Colonic mucosa (tissue), 4 donors: Measurements from ENCODE around the gene FKBP6. TPM values are rescaled to one million over a fixed set of nuclear protein-coding genes. Genes with fewer than 3 reads are reported as not detected.
"Not testable (repeated sequence)": the region's sequence is repeated elsewhere in the genome, so short reads cannot be mapped to it uniquely, and the experiment has no call there.

Source experiments
- DNase-seq: peaks from one replicate; pipeline ENCODE4 v3.0.0-alpha.2; 2020
- H3K27ac ChIP-seq: fragments of 200-600 bp; one replicate; pipeline ENCODE4 v1.8.0; 2021
- H3K27me3 ChIP-seq: fragments of 200-600 bp; one replicate; pipeline ENCODE4 v1.8.0; 2021
- H3K36me3 ChIP-seq: fragments of 200-600 bp; one replicate; pipeline ENCODE4 v1.8.0; 2021
- H3K4me1 ChIP-seq: fragments of 200-600 bp; one replicate; pipeline ENCODE4 v1.8.0; 2021; ENCODE audit warnings: mild to moderate bottlenecking
- H3K4me3 ChIP-seq: fragments of 200-600 bp; one replicate; pipeline ENCODE4 v1.8.0; 2021
- H3K9ac ChIP-seq, 2 donors: one replicate each; pipeline ENCODE4 v1.7.0; 2013; ENCODE audit warnings: control low read depth in 2 of 2, low read depth in 2 of 2, low read length in 2 of 2
- H3K9me3 ChIP-seq: fragments of 200-600 bp; one replicate; pipeline ENCODE4 v1.8.0; 2021
- CTCF ChIP-seq: fragments of 200-600 bp; IDR thresholded peaks from one replicate; pipeline ENCODE4 v1.8.0; 2022; ENCODE audit warnings: antibody characterized with exemption, mild to moderate bottlenecking
- intact Hi-C: fragments of 100-400 bp; cut with DNase I; formaldehyde crosslinking; loops from one replicate; pipeline ENCODE4 v1.14.1; 2022
- total RNA-seq, 2 donors: library from RNA; stranded (reverse); fragmentation: NEBNext Ultra II Directional in 1 of 2; extraction: Animal tissue kit (Norgen Biotek cat#: 25700) in 1 of 2; gene quantifications; one replicate each; pipeline ENCODE4 v1.2.1, GENCODE V29; 2021
- donor health status: healthy.
- donor health status: DM: no; HTN: no; CAD: no.
- donor health status: DM: no; HTN: no; CAD: no.

The FKBP6 gene
- total RNA-seq, 2 donors from 2014 or later = not detected

DNA sequence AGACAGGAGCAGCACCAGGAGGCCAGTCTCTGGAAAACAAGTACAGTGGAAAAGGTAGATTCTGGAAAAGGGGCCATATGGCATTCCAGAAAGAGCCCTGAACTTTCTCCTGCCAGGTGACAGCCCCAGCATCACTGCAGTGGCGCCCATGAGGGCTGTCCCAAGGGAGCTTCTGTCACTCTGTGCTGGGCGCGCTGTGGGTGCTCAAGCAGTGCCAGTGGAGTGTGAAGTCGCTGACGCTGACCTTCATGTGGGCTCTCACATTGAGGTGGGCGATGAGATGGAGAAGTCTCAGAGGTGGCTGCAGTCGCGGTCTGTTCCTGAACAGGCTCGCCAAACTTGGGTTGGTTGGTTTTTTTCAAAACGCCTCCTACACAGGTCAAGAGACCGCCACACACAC, 38.2 kb downstream of the FKBP6 start:
- no peak for DNase-seq
- no peaks in the 10 kb centered on the region for H3K36me3 ChIP-seq
- intact Hi-C loops = no loop called here
- H3K9me3 ChIP-seq = no peaks in the 10 kb centered on the region
- no peaks in the 10 kb centered on the region for H3K4me1 ChIP-seq
- TF ChIP-seq CTCF = no peak
- H3K9ac ChIP-seq = no peak overlapping the region
- H3K27ac ChIP-seq = no peak overlapping the region
- H3K27me3 ChIP-seq = no peaks in the 10 kb centered on the region
- H3K4me3 ChIP-seq = no peak overlapping the region

- Histone ChIP-seq H3K9ac (no peak overlapping the region), H3K9me3 (no peaks in the 10 kb centered on the region), H3K36me3 (no peaks in the 10 kb centered on the region), H3K27ac (no peak overlapping the region), H3K4me3 (no peak overlapping the region), H3K4me1 (no peaks in the 10 kb centered on the region), H3K27me3 (no peaks in the 10 kb centered on the region)
- intact Hi-C loops = no loop called here
- no peak for TF ChIP-seq CTCF
- DNase-seq = no peak
These were observed 39.0 kb downstream of the FKBP6 start for GRCh38 chr7:73366990-73367389.

DNA sequence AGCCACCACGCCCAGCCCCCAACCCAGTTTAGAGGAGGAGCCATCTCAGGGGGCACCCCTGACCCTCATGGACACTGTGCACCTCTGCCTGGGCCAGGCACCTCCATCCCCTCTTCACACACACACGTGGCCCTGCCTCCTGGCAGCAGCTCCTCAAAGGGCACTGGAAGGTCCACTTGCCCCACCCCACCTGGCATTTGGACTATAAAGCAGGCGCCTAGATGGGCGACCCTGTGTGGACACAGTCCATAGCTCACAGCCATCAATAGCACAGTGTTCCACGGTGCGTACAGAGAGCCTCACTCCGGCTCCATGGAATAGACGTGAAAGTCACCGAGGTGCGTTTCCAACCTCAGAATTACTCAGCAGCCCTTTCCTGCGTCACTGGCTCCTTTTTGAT, 41.0 kb downstream of the FKBP6 start:
- no peak for DNase-seq
- TF ChIP-seq CTCF = no peak
- H3K27ac ChIP-seq = no peak overlapping the region

GRCh38 chr7:73369622-73370021, 41.7 kb downstream of the FKBP6 start:
- TF ChIP-seq CTCF = no peak
- intact Hi-C loops = no loop called here
- H3K36me3 ChIP-seq = no peaks in the 10 kb centered on the region

More for the DNA sequence above, 41.0 kb downstream of the FKBP6 start:
- Histone ChIP-seq H3K4me1 (no peaks in the 10 kb centered on the region), H3K9me3 (no peaks in the 10 kb centered on the region), H3K4me3 (no peak overlapping the region), H3K36me3 (no peaks in the 10 kb centered on the region), H3K9ac (no peak overlapping the region), H3K27me3 (no peaks in the 10 kb centered on the region)
- intact Hi-C loops = no loop called here

DNA sequence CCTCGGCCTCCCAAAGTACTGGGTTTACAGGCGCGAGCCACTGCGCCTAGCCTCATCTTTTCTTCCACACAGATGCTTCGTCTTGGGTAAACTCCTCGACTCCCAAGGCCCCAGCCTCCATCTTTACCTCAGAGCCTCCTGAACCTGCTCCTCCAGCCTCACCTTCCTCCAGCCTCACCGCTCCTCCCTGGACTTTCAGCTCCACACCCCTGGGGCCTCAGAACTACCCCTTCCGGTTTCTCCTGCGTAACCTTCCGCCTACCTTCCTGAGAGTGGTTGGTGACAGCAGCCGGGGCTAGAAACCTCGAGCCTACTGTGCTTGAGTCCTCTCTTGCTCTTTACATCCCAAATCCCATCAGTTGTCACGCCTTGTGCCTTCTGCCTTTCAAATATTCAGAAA, 45.8 kb downstream of the FKBP6 start:
- intact Hi-C loops = no loop called here
- Histone ChIP-seq H3K4me3 (no peak overlapping the region), H3K27me3 (peaks cover 12% of the 10 kb centered on the region), H3K27ac (no peak overlapping the region), H3K36me3 (no peaks in the 10 kb centered on the region), H3K9ac (no peak overlapping the region), H3K9me3 (no peaks in the 10 kb centered on the region), H3K4me1 (no peaks in the 10 kb centered on the region)
- DNase-seq = no peak
- no peak for TF ChIP-seq CTCF

More at GRCh38 chr7:73369622-73370021, 41.7 kb downstream of the FKBP6 start:
- Histone ChIP-seq H3K9me3 (no peaks in the 10 kb centered on the region), H3K4me1 (no peaks in the 10 kb centered on the region), H3K27ac (no peak overlapping the region), H3K9ac (no peak overlapping the region), H3K27me3 (no peaks in the 10 kb centered on the region), H3K4me3 (no peak overlapping the region)
- no peak for DNase-seq

DNA sequence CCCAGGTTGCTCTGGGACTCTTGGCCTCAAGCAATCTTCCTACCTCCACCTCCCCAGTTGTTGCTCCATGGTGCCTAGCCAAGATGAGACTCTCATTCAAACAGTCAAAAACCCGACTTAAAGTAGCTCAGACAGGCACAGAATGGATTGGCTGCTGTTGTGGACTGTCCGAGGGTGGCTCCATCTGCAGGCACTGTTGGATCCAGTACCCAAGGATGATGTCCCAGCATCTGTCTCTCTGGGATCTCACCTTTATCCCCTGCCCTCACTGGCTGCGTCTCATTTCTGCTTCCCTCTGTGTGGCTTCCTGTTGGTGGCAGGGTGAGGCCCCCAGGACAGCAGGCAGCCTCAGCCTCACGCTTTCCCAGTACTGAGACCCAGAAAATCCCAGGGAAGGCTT, 48.3 kb downstream of the FKBP6 start:
- peaks cover 12% of the 10 kb centered on the region for H3K27me3 ChIP-seq
- H3K4me1 ChIP-seq, DNase-seq, H3K4me3 ChIP-seq, H3K9me3 ChIP-seq, H3K9ac ChIP-seq, intact Hi-C loops, H3K36me3 ChIP-seq, H3K27ac ChIP-seq: not testable (repeated sequence)
